ENCODE results near the gene TTC31.
A peak's percentile ranks its signal among the peaks of the same experiment; 100 is the strongest.
"Not testable (repeated sequence)": the region's sequence is repeated elsewhere in the genome, so short reads cannot be mapped to it uniquely, and the experiment has no call there.

Gene TTC31

GRCh38 chr2:74457549-74458131 is 25.2 kb upstream of the TTC31 start:
- DNase-seq = peak; percentile 91

GRCh38 chr2:74458132-74458937 is 24.5 kb upstream of the TTC31 start, which contains the start of gene WBP1:
Gene WBP1 (plus strand): TSS chr2:74458438. CDS start chr2:74458603, 165 bp downstream.
- DNase-seq = peak; percentile 99

DNA sequence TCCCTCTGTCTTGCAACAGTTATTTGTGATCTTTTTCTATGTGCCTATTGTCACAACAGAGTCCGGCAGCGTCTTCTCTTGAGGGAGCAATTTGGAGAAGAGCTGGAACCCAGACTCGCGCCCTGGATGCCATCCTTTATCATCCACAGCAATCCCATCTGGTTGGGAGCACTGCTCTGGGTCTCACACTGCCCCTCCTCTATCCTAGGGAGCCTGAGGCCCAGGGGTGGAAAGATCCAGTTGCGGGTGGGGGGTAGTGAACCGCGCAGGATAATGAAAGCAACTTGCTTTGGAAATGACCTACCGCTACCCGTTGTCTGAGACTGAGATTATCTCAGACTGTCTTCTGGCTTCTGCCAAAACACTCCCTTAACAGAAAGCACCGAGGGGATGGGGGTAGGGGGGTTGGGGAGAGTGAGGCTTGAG is 23.9 kb upstream of the TTC31 start:
- DNase-seq = no peak

DNA sequence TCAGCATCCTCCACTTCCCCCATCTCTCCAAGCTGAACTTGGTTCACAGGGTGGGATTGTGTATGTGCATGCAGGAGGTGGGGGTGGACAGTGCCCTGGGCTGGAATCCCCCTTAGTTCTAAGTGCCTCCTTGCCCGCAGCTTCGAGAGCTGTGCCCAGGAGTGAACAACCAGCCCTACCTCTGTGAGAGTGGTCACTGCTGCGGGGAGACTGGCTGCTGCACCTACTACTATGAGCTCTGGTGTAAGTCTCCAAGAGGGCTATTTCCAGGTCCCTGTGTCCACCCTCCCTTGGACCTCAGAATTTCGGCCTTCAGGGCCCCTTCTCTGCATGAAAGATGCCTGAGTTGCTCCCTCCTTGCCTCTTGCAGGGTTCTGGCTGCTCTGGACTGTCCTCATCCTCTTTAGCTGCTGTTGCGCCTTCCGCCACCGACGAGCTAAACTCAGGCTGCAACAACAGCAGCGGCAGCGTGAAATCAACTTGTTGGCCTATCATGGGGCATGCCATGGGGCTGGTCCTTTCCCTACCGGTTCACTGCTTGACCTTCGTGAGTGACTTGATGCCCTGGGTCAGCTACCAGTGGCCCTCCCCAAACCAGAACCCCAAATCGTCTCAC is 23.3 kb upstream of the TTC31 start:
- not testable (repeated sequence) for DNase-seq

DNA sequence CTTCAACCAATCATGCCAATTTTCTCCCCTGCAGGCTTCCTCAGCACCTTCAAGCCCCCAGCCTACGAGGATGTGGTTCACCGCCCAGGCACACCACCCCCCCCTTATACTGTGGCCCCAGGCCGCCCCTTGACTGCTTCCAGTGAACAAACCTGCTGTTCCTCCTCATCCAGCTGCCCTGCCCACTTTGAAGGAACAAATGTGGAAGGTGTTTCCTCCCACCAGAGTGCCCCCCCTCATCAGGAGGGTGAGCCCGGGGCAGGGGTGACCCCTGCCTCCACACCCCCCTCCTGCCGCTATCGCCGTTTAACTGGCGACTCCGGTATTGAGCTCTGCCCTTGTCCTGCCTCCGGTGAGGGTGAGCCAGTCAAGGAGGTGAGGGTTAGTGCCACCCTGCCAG is 22.7 kb upstream of the TTC31 start:
- not testable (repeated sequence) for DNase-seq

- DNase-seq = no peak
Observed at GRCh38 chr2:74461187-74462053, 21.5 kb upstream of the TTC31 start.

GRCh38 chr2:74462054-74462785 is 20.7 kb upstream of the TTC31 start:
- no peak for DNase-seq

GRCh38 chr2:74462786-74463105 is 20.1 kb upstream of the TTC31 start:
- DNase-seq = no peak

DNA sequence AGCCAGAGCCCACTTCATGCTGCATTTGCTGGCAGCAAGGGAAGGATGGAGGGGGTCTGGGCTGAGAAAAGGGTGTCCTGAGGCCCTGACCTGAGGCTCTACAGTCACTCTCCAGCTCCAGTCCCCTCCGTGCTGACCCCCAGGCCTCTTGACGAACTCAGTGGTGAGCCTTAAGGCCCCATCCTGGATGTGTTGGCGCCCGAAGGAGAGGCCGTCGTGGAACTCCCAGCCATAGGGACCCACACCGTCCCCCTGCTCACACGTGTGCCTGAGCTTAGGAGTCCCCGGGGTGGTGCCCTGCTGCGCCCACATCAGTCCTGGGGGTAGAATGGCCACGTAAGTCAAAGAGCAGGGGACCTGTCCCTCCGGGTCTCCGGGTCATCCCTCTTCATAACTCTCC is 18.5 kb upstream of the TTC31 start:
- DNase-seq = peak; percentile 63

DNA sequence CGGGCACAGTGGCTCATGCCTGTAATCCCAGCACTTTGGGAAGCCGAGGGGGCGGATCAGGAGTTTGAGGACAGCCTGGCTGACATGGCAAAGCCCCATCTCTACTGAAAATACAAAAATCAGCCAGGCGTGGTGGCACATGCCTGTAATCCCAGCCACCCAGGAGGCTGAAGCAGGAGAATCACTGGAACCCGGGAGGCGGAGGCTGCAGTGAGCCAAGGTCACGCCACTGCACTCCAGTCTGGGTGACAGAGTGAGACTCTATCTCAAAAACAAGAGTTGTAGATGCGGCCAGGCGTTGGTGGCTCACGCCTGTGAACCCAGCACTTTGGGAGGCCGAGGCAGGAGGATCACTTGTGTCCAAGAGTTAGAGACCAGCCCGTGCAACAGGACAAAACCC is 12.1 kb upstream of the TTC31 start:
- not testable (repeated sequence) for DNase-seq

DNA sequence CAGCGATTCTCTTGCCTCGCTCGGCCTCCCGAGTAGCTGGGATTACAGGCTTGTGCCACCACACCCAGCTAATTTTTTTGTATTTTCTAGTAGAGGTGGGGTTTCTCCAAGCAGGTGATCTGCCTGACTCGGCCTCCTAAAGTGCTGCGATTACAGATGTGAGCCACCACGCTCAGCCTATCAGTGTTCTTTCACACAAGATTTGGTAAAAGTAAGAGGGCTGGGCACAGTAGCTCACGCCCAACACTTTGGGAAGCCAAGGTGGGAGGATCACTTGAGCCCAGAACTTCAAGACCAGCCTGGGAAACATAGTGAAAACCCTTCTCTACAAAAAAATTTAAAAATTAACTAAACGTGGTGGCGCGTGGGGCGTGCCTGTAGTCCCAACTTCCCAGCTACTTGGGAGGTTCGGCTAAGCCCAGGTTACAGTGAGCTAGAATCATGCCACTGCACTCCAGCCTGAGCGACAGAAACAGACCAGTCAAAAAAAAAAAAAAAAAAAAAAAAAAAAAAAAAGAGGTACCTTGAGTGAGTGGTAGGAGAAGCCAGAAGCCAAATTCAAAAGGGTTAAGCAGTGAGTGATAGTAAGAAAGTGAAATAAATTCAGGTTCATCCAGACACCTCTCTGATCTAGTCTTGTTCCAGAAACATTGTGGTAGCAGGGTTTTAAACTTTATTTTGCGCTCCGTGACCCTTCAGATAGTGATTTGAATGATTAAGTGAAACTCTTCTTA is 11.4 kb upstream of the TTC31 start:
- no peak for DNase-seq

DNA sequence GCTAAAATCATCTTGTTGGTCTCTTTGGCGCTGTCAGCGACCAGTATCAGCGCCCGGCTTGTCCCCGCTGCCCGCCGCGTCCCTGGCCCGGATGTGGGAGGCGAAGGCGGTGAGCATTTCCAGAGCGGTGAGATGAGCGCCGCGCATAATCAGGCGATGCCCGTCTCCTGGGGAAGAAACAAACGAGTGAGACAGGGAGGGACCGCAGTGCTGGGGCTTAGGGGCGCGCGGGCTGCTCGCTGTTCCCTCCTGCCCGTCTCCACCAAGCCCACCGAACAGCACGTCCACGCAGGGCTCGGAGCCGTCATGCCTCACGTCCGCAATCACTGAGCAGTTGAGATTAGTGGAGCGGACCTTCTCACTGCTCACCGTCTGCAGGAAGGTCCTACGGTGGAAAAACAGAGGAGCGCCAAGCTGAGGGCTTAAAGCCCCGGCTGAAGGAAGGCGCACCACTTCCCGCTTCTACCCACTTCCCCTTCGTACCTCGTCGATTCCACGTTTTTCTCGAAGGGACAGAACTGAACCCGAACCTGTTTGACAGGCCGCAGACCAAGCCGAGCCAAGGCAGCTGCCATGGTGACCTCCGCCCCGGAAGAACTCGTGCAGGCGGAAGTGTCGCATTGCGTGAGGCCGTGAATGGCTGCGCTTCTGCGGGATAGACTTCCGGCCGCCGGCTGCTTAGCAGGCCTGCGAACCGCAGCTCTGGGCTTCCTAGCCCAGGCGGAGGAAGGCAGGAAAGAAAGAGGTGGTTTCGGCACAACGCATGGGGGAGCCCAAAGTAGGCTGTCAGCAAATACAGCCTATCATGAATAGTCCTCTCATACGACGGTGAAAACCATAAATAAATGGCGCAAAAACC is 10.6 kb upstream of the TTC31 start, which contains the start of gene MRPL53:
TSS of gene MRPL53 (minus strand) at position 595 of the 859 bp plus-strand sequence. CDS start at position 575, 20 bp downstream.
- DNase-seq = peak; percentile 99

DNA sequence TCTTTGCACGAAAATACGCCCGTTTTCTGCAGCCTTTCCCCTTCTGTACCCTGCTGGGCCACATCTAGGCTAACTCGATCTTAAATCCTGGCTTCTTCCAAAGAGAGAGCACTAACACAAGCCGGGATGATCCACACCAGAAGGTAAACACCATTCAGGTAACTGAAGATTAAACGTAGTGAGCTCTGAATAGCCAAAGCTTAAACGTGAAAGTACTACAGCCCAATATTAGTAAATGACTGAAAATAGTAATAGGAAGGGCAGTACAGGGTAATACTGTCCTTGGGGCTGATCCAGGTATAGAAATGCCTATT is 10.0 kb upstream of the TTC31 start:
- DNase-seq = no peak

- DNase-seq = no peak
Observed at GRCh38 chr2:74474481-74474880, 8.4 kb upstream of the TTC31 start.

DNA sequence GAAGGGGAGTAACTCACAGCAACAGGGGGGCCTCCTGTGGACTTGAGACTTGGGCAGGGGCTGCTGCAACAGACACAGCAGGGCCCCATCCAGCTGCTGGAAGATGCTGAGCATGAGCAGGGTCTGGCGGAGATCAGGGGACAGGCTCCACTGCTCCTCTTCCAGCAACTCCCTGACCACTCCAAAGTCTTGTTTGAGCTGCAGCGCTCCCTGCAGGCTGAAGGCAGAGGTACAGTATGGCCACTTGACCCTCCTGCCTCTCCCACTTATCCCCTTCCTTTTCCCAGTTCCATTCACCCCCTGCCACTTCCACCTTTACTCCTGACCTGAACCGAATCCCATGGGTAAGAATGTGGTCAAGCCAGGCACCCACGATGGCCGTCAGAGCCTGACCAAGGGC is 8.0 kb upstream of the TTC31 start:
- DNase-seq = no peak

DNA sequence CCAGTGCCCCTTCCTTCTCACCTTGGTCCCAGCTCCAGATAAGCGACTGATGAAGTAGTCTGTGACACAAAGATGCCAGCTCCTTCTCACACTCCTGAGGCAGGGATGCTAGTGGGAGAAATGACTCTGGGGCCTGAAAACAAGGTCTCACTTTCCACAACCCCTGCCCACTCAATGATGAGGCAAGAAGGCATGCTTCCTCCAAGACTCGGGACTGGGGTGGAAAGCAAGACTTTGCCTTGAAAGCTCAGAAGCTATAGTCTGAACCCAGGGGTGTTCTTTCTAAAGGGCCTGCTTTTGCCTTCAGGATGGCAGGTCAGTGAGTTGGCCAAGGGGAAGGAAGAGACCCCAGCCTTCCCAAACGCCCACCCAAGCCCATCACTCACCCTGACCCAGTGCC is 1.4 kb upstream of the TTC31 start:
- no peak for DNase-seq

DNA sequence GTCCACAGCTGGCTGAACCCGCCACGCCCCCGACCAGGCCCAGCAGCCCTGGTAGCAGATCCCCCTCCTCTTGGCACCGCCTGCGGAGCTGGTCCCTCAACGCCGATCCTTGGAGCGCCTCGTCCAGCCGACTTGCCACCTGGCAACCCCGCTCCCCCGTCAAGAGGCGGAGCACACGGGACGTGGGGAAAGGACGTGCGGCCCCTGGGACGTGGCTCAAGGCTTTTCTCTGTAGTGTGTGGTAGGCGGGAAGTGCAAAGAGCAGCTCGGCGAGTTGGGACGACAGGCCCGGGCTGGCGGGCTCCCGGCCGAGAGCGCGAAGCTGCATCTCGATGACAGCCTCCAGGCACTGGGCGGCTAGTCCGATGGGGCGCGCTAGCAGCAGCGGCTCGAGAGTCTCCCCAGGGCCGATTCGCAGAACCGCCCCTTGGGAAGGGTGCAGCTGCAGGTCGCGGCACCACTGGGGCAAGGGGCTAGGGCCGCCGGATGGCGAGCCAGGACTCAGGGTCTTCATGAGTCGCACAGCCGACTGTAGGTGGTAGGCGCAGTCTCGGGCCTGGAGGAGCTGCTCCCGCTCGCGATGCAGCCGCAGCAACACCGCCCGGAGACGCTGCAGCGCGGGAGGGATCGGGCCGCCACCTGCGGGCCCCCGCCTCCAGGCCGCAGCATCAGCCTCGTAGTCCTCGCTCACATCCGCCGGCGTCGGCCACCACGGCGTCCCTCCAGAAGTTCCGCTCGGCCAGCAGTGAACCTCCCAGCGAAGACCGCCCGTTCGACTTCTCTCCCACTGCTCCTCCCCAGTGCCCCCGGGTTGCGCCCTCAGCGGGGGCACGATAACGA is 700 bp upstream of the TTC31 start:
- no peak for DNase-seq

DNA sequence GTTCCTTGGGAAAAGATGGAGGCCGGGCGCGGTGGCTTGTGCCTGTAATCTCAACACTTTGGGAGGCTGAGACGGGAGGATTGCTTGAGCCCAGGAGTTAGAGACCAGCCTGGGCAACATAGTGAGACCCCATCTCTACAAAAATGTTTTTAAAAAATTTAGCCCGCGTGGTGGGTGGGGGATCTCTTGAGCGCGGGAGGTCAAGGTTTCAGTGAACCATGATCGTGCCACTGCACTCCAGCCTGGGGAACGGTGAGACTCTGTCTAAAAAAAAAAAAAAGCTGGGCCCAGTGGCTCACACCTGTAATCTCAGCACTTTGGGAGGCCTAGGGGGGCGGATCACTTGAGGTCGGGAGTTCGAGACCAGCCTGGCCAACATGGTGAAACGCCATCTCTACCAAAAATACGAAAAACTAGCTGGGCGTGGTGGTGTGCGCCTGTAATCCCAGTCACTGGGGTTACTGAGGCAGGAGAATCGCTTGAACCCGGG is 839 bp downstream of the TTC31 start:
- not testable (repeated sequence) for DNase-seq

DNA sequence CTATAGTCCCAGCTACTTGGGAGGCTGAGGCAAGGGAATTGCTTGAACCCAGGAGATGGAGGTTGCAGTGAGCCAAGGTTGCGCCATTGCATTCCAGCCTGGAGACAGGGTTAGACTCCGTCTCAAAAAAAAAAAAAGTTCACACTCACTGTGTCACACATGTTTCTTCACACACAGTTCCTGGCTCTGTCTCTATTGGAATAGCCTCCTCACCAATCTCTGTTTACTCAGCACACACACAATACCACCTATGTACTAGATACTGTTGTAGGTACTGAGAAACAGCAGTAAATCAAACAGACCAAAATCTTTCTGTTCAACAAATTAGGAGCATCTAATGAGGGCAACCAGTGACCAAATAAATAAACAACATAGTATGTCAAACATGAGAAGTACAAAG is 3.3 kb downstream of the TTC31 start:
- no peak for DNase-seq

All from activated CD8-positive, alpha-beta memory T cell treated with anti-CD3 and anti-CD28 coated beads for 24 hours (primary cell).